ENCODE data around the gene ZFYVE19. TPM values are rescaled to one million over a fixed set of nuclear protein-coding genes. Genes with fewer than 3 reads are reported as not detected.

ZFYVE19 gene
- total RNA-seq = 10 to 100 TPM; 28.2 TPM

GRCh38 chr15:40807028-40807887 is at the start of gene ZFYVE19, which contains the start of gene DNAJC17:
ZFYVE19 (plus strand) TSS chr15:40807089; CDS start chr15:40807590, 501 bp downstream.
DNAJC17 (minus strand) TSS chr15:40807473; CDS start chr15:40807446, 27 bp downstream.
- peak within 1 kb of the TSS; percentile 93 for H3K27ac Mint-ChIP-seq

GRCh38 chr15:40759961-40760360 is 46.9 kb upstream of the ZFYVE19 start:
- CTCF ChIA-PET = interaction anchor here (0.7 to 1.4 kb wide), 2 partner anchors 10 to 16 kb away, joined by 3 to 5 read pairs; partner anchors contain the start of gene C15orf62
- Mint-ChIP-seq H3K36me3 (no peaks in the 10 kb centered on the region), H3K27ac (no peak overlapping the region), H3K4me1 (peaks cover 22% of the 10 kb centered on the region), H3K4me3 (no peak overlapping the region), H3K27me3 (no peaks in the 10 kb centered on the region), H3K9me3 (ENCODE audit: low read depth) (no peaks in the 10 kb centered on the region)
- DNase-seq (no peak), ATAC-seq (no peak)

More at GRCh38 chr15:40807028-40807887, at the start of gene ZFYVE19, which contains the start of gene DNAJC17:
- Mint-ChIP-seq H3K27me3 (no peaks in the 10 kb centered on the region), H3K4me1 (peaks cover 26% of the 10 kb centered on the region), H3K4me3 (peak within 1 kb of the TSS; percentile 84), H3K9me3 (ENCODE audit: low read depth) (no peaks in the 10 kb centered on the region), H3K36me3 (peaks cover 9% of the 10 kb centered on the region)
- DNase-seq = peak; percentile 98
- peak; percentile 98 for ATAC-seq
- CTCF ChIA-PET = interaction anchor here (0.5 to 3.0 kb wide), 6 partner anchors 17 to 113 kb away, joined by 3 to 16 read pairs (median 4); partner anchors contain the start of genes RAD51 and VPS18

GRCh38 chr15:40762919-40763800 is 43.7 kb upstream of the ZFYVE19 start:
- no peaks in the 10 kb centered on the region for H3K9me3 Mint-ChIP-seq (ENCODE audit: low read depth)
- peak overlapping the region; percentile 81 for H3K4me3 Mint-ChIP-seq
- H3K27me3 Mint-ChIP-seq = no peaks in the 10 kb centered on the region
- DNase-seq = peak; percentile 65
- H3K27ac Mint-ChIP-seq = peak overlapping the region; percentile 91
- peaks cover 33% of the 10 kb centered on the region for H3K4me1 Mint-ChIP-seq
- peak; percentile 5 for ATAC-seq
- CTCF ChIA-PET = interaction anchor here (1.0 to 5.4 kb wide), 6 partner anchors 9 to 110 kb away, joined by 3 to 26 read pairs (median 6); no protein-coding TSS in a partner anchor
- peaks cover 2% of the 10 kb centered on the region for H3K36me3 Mint-ChIP-seq

- Mint-ChIP-seq H3K4me3 (peak within 1 kb of the TSS; percentile 81), H3K27ac (peak within 1 kb of the TSS; percentile 91), H3K36me3 (peaks cover 2% of the 10 kb centered on the region), H3K27me3 (no peaks in the 10 kb centered on the region), H3K4me1 (peaks cover 41% of the 10 kb centered on the region), H3K9me3 (ENCODE audit: low read depth) (no peaks in the 10 kb centered on the region)
- DNase-seq (peak; percentile 81), ATAC-seq (peak; percentile 65)
- CTCF ChIA-PET = interaction anchor here (0.9 to 5.4 kb wide), 9 partner anchors 8 to 130 kb away, joined by 3 to 26 read pairs (median 4); no protein-coding TSS in a partner anchor
Measured at GRCh38 chr15:40763801-40764628, 42.9 kb upstream of the ZFYVE19 start, which contains the start of gene GCHFR. GCHFR (plus strand) TSS chr15:40764068; CDS start chr15:40764181, 113 bp downstream.

- Mint-ChIP-seq H3K27ac (peak overlapping the region; percentile 91), H3K4me3 (peak overlapping the region; percentile 81), H3K27me3 (no peaks in the 10 kb centered on the region), H3K36me3 (peaks cover 2% of the 10 kb centered on the region), H3K4me1 (peaks cover 47% of the 10 kb centered on the region), H3K9me3 (ENCODE audit: low read depth) (no peaks in the 10 kb centered on the region)
- CTCF ChIA-PET = interaction anchor here (0.9 to 5.4 kb wide), 9 partner anchors 8 to 129 kb away, joined by 3 to 26 read pairs (median 6); no protein-coding TSS in a partner anchor
- ATAC-seq (no peak), DNase-seq (no peak)
Measured at GRCh38 chr15:40764629-40765103, 42.2 kb upstream of the ZFYVE19 start.

- ATAC-seq (no peak), DNase-seq (no peak)
- H3K27ac Mint-ChIP-seq = peak overlapping the region; percentile 91
- no peaks in the 10 kb centered on the region for H3K9me3 Mint-ChIP-seq (ENCODE audit: low read depth)
- CTCF ChIA-PET = interaction anchor here (0.9 to 5.4 kb wide), 5 partner anchors 12 to 91 kb away, joined by 3 to 26 read pairs (median 6); no protein-coding TSS in a partner anchor
- H3K27me3 Mint-ChIP-seq = no peaks in the 10 kb centered on the region
- H3K4me3 Mint-ChIP-seq = no peak overlapping the region
- peaks cover 3% of the 10 kb centered on the region for H3K36me3 Mint-ChIP-seq
- H3K4me1 Mint-ChIP-seq = peaks cover 51% of the 10 kb centered on the region
Measured at GRCh38 chr15:40766194-40766815, 40.6 kb upstream of the ZFYVE19 start.

GRCh38 chr15:40766906-40767837 is 39.7 kb upstream of the ZFYVE19 start:
- Mint-ChIP-seq H3K9me3 (ENCODE audit: low read depth) (no peaks in the 10 kb centered on the region), H3K27ac (no peak overlapping the region), H3K36me3 (peaks cover 3% of the 10 kb centered on the region), H3K4me3 (no peak overlapping the region), H3K27me3 (no peaks in the 10 kb centered on the region), H3K4me1 (peaks cover 51% of the 10 kb centered on the region)
- CTCF ChIA-PET = interaction anchor here (0.9 to 5.4 kb wide), 6 partner anchors 11 to 91 kb away, joined by 3 to 26 read pairs (median 4); no protein-coding TSS in a partner anchor
- ATAC-seq (no peak), DNase-seq (no peak)

- CTCF ChIA-PET = interaction anchor here (0.9 to 1.4 kb wide), 4 partner anchors 16 to 36 kb away, joined by 3 to 5 read pairs (median 4); no protein-coding TSS in a partner anchor
- DNase-seq = no peak
- H3K4me1 Mint-ChIP-seq = peaks cover 50% of the 10 kb centered on the region
- ATAC-seq = no peak
- no peak overlapping the region for H3K27ac Mint-ChIP-seq
- peaks cover 3% of the 10 kb centered on the region for H3K36me3 Mint-ChIP-seq
- H3K9me3 Mint-ChIP-seq (ENCODE audit: low read depth) = no peaks in the 10 kb centered on the region
- no peaks in the 10 kb centered on the region for H3K27me3 Mint-ChIP-seq
- no peak overlapping the region for H3K4me3 Mint-ChIP-seq
Measured at GRCh38 chr15:40767838-40768500, 38.9 kb upstream of the ZFYVE19 start.

- DNase-seq (no peak), ATAC-seq (no peak)
- H3K4me1 Mint-ChIP-seq = peaks cover 44% of the 10 kb centered on the region
- H3K9me3 Mint-ChIP-seq (ENCODE audit: low read depth) = no peaks in the 10 kb centered on the region
- no peak overlapping the region for H3K4me3 Mint-ChIP-seq
- no peaks in the 10 kb centered on the region for H3K27me3 Mint-ChIP-seq
- CTCF ChIA-PET = interaction anchor here (0.9 to 2.1 kb wide), 5 partner anchors 14 to 35 kb away, joined by 3 to 13 read pairs (median 4); no protein-coding TSS in a partner anchor
- peaks cover 3% of the 10 kb centered on the region for H3K36me3 Mint-ChIP-seq
- peak overlapping the region; percentile 85 for H3K27ac Mint-ChIP-seq
Measured at GRCh38 chr15:40768521-40769273, 38.2 kb upstream of the ZFYVE19 start.

All from activated CD8-positive, alpha-beta memory T cell treated with anti-CD3 and anti-CD28 coated beads, Interleukin-2, amount 10 ng/mL, durations not matched to agents 7 days and 5 days (primary cell).